Stimulated activated CD8-positive, alpha-beta memory T cell treated with anti-CD3 and anti-CD28 coated beads, Interleukin-4, amount 100 ng/mL, for 4 hours (primary cell): ENCODE data around the gene TUBA8.
"Not testable (repeated sequence)": the region's sequence is repeated elsewhere in the genome, so short reads cannot be mapped to it uniquely, and the experiment has no call there.

ENCODE experiments used
- DNase-seq, 2 donors: peaks; one replicate each; pipeline ENCODE4 v3.0.0-alpha.2; 2020; ENCODE audit warnings: low read depth in 2 of 2, low spot score in 1 of 2

TUBA8 gene

GRCh38 chr22:18165356-18165755 lies 54.7 kb downstream of the TUBA8 start:
- not testable (repeated sequence) for DNase-seq

GRCh38 chr22:18170284-18170683 lies 59.7 kb downstream of the TUBA8 start:
- DNase-seq, result not testable (repeated sequence)

- DNase-seq, result not testable (repeated sequence)
These were observed 61.6 kb downstream of the TUBA8 start for GRCh38 chr22:18172203-18172602.

GRCh38 chr22:18172776-18173175 lies 62.2 kb downstream of the TUBA8 start:
- DNase-seq, result not testable (repeated sequence)

- not testable (repeated sequence) for DNase-seq
These were observed 62.8 kb downstream of the TUBA8 start for GRCh38 chr22:18173441-18173840.
